ENCODE results near the gene AKIRIN1.

DNA sequence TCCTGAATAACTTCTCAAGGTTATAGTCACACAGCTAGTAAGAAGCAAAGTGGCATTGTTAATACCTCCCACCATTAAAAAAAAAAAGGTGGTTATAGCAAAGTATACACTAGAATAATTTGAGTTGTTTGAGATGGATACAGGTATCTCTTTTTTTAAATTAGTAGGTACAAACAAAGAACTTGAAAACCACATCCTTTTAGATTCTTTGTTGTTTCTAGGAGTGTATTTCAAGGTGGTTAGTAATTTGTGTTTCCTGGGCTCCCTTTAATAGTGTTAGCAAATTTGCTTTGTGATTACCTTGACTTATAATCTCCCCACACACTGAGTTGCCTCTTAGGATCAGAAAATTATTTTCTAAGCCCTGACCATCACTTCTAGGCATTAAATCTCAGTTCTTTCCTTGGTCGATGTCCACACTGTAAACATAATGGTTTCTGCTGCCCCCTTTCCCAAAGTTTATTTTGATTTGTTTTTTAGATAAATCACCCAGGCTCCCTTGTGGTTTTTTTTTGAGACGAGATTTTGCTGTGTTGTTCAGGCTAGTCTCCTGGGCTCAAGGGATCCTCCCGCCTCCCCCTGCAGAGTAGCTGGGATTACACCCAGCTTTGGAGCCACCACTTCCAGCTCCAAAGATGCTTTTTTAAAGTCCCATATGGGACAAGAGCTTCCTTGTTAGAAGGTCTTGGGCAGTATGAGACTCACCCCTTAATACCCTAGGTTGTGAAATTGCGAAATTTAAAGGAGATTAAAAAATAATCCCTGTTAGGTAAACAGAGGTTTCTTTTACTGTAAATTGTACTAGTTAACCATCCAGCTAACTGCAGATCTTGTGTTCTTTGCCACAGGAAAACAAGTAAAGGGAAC, 6.2 kb downstream of the AKIRIN1 start:
- TF ChIP-seq POLR2A (IDR thresholded peaks at IDR 0.05; ENCODE audit: low read depth, low read length), result no peak
- no peak for TF ChIP-seq POLR2AphosphoS5 (IDR thresholded peaks at IDR 0.05; ENCODE audit: low read depth, low read length)

Measured in GM12892 (cell line).